GM21619 (cell line): ENCODE results near the gene TENT5C.
"Not testable (repeated sequence)": the region's sequence is repeated elsewhere in the genome, so short reads cannot be mapped to it uniquely, and the experiment has no call there.

Experiments
- ATAC-seq: cut with Tn5 transposase; IDR thresholded peaks from one replicate; pipeline ENCODE4 v1.9.1; 2021; ENCODE audit not compliant: unreplicated experiment

Gene TENT5C

GRCh38 chr1:117605774-117606648 lies at the start of gene TENT5C:
Gene TENT5C, plus strand, starts transcription at chr1:117606048. Its CDS starts 16,821 bp downstream, at chr1:117622869.
- ATAC-seq: peak; percentile 83

- ATAC-seq: no peak
Observed at GRCh38 chr1:117556341-117556740, 49.5 kb upstream of the TENT5C start.

GRCh38 chr1:117556976-117557375 lies 48.9 kb upstream of the TENT5C start:
- ATAC-seq: no peak

GRCh38 chr1:117558451-117558850 lies 47.4 kb upstream of the TENT5C start:
- ATAC-seq: not testable (repeated sequence)

GRCh38 chr1:117559139-117559538 lies 46.7 kb upstream of the TENT5C start:
- no peak for ATAC-seq

- ATAC-seq: no peak
Observed at GRCh38 chr1:117559985-117560384, 45.9 kb upstream of the TENT5C start.

- no peak for ATAC-seq
Observed at GRCh38 chr1:117561071-117561470, 44.8 kb upstream of the TENT5C start.

- ATAC-seq: no peak
Observed at GRCh38 chr1:117561551-117561950, 44.3 kb upstream of the TENT5C start.

- ATAC-seq: no peak
Observed at GRCh38 chr1:117562581-117563491, 43.0 kb upstream of the TENT5C start.

- ATAC-seq: no peak
Observed at GRCh38 chr1:117563492-117563875, 42.4 kb upstream of the TENT5C start.

- ATAC-seq: no peak
Observed at GRCh38 chr1:117564227-117565075, 41.4 kb upstream of the TENT5C start.

GRCh38 chr1:117565076-117565556 lies 40.7 kb upstream of the TENT5C start:
- no peak for ATAC-seq

GRCh38 chr1:117565745-117566455 lies 39.9 kb upstream of the TENT5C start:
- no peak for ATAC-seq

GRCh38 chr1:117566556-117566955 lies 39.3 kb upstream of the TENT5C start:
- ATAC-seq: no peak

GRCh38 chr1:117567435-117567834 lies 38.4 kb upstream of the TENT5C start:
- ATAC-seq: no peak

GRCh38 chr1:117567976-117568375 lies 37.9 kb upstream of the TENT5C start:
- ATAC-seq: no peak

GRCh38 chr1:117568999-117569398 lies 36.8 kb upstream of the TENT5C start:
- ATAC-seq: no peak

- ATAC-seq: no peak
Observed at GRCh38 chr1:117569856-117570255, 36.0 kb upstream of the TENT5C start.

GRCh38 chr1:117570988-117571409 lies 34.8 kb upstream of the TENT5C start:
- ATAC-seq: no peak

- ATAC-seq: no peak
Observed at GRCh38 chr1:117571496-117571895, 34.4 kb upstream of the TENT5C start.
